BJ (cell line): ENCODE data around the gene LDB2. TPM values are rescaled to one million over a fixed set of nuclear protein-coding genes. Genes with fewer than 3 reads are reported as not detected.
A peak's percentile ranks its signal among the peaks of the same experiment; 100 is the strongest.

ENCODE experiments used
- CTCF ChIA-PET: fragments of 350-600 bp; formaldehyde crosslinking; extraction: SDS; loops from one replicate; lab custom pipeline; 2021; ENCODE audit warnings: antibody characterized with exemption, inconsistent platforms; lab: Yijun Ruan, JAX
- POLR2A ChIA-PET: fragments of 300-600 bp; sonication (Branson Sonifier 250); formaldehyde crosslinking; extraction: SDS; loops from one replicate; lab custom pipeline; 2021; ENCODE audit warnings: antibody characterized with exemption; lab: Charles Lee
- DNase-seq: peaks from one replicate; pipeline ENCODE4 v3.0.0-alpha.2; 2011; ENCODE audit warnings: low read depth
- H3K27me3 ChIP-seq: 2 replicates; pipeline ENCODE4 v1.6.0; 2011; ENCODE audit warnings: low read length; ENCODE audit not compliant: control insufficient read depth, insufficient read depth
- H3K36me3 ChIP-seq: 2 replicates; pipeline ENCODE4 v1.5.1; 2011; ENCODE audit warnings: low read length; ENCODE audit not compliant: control insufficient read depth, insufficient read depth
- H3K4me3 ChIP-seq: 2 replicates; pipeline ENCODE4 v1.5.1; 2011; ENCODE audit warnings: low read depth, mild to moderate bottlenecking, control low read depth, low read length
- polyA plus RNA-seq: library from polyadenylated mRNA; depleted of rRNA; stranded (reverse); fragments of >200 nt; gene quantifications from 2 replicates; pipeline ENCODE4 v1.2.3, GENCODE V29; 2011
- TF ChIP-seq, protein P1 (sequence below): IDR thresholded peaks from 2 replicates; pipeline ENCODE4 v1.5.1; 2011; ENCODE audit warnings: low read depth, mild to moderate bottlenecking, control low read depth, inconsistent platforms, low read length, moderate library complexity; ENCODE audit not compliant: insufficient read depth

LDB2 gene
- polyA plus RNA-seq, 1 experiment: 79.7 TPM

DNA sequence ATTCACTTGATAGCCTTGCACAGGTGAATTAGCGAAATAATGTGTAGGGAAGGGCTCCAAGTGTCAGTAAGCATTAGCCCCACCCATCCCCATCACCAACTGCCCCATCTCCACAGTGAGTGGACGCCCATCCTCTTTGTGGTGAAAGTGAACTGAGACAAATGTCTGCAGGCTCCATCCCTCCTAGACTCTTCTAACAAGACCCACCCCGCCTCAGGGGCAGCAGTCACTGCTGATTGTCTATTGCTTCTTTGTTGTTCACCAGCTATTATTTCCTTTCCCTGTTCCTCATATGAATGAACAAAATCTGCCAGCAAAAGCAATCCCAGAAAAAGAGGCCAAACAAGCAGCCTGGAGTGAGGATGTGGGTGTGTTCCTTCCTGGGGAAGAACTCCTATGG lies 96.4 kb downstream of the LDB2 start:
- no peak for DNase-seq
- peaks cover 1% of the 10 kb centered on the region for H3K36me3 ChIP-seq
- ChIA-PET POLR2A (interaction anchor here (0.6 kb wide), 1 partner anchor 593 kb away, joined by 17 read pairs; no protein-coding TSS in a partner anchor), CTCF (no interaction called here)
- TF ChIP-seq, protein P1, sequence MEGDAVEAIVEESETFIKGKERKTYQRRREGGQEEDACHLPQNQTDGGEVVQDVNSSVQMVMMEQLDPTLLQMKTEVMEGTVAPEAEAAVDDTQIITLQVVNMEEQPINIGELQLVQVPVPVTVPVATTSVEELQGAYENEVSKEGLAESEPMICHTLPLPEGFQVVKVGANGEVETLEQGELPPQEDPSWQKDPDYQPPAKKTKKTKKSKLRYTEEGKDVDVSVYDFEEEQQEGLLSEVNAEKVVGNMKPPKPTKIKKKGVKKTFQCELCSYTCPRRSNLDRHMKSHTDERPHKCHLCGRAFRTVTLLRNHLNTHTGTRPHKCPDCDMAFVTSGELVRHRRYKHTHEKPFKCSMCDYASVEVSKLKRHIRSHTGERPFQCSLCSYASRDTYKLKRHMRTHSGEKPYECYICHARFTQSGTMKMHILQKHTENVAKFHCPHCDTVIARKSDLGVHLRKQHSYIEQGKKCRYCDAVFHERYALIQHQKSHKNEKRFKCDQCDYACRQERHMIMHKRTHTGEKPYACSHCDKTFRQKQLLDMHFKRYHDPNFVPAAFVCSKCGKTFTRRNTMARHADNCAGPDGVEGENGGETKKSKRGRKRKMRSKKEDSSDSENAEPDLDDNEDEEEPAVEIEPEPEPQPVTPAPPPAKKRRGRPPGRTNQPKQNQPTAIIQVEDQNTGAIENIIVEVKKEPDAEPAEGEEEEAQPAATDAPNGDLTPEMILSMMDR: no peak
- H3K4me3 ChIP-seq: no peak overlapping the region
- H3K27me3 ChIP-seq: no peaks in the 10 kb centered on the region

DNA sequence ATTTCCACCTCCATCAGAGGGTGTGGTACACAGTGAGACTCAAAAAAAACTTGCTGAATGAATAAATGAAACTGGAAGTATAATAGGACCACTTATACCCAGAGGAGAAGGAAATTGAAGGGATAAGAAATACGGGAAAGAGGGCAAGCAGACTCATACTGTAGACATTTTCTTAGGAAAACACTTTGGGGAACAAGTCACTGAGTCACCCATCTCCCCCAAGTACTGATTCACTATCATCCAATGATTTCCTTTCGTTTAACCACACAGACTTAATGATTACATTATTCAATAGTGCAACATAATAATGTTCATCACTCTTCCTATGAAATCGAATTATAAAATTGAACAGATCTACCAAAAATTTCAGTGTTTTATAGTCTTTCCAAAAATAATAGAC lies 97.1 kb downstream of the LDB2 start:
- TF ChIP-seq, protein P1: no peak
- Histone ChIP-seq H3K4me3 (no peak overlapping the region), H3K27me3 (no peaks in the 10 kb centered on the region), H3K36me3 (peaks cover 1% of the 10 kb centered on the region)
- no peak for DNase-seq
- ChIA-PET POLR2A (no interaction called here), CTCF (no interaction called here)

DNA sequence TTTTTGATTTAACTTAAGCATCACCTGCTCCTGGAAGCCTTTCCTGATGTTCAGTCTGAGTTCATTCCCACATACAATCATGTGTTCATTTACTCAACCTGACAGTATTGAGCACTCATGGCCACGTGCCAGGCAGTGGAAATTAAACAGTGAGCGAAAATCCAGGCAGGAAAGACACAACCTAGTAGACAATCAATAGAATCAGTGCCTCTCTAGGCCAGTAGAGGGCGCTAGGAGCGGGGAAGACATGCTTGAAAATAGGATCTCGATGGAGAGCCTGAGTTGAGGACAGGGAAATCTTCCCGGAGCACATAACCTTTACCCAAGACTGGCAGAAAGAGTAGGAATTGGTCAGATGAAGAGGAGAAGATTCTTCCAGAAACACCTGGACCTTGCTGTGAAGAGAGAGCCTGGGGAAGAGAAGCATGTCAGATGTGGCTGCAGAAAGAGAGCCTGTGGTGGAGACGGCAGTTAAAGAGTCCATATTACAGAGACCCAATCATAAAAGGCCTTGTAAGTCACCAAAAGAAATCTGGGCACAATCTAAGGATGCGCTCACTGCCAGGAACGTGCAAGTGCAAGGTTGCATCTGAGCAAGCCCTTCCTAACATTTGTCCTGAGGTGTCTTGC lies 103.5 kb downstream of the LDB2 start:
- Histone ChIP-seq H3K27me3 (no peaks in the 10 kb centered on the region), H3K36me3 (no peaks in the 10 kb centered on the region; the same call in 1 of the 2 replicates), H3K4me3 (no peak overlapping the region)
- ChIA-PET POLR2A (no interaction called here), CTCF (interaction anchor here (0.6 to 3.2 kb wide), 25 partner anchors 8 to 679 kb away, joined by 3 to 20 read pairs (median 4); no protein-coding TSS in a partner anchor)
- TF ChIP-seq, protein P1: peak; percentile 87
- DNase-seq: no peak

DNA sequence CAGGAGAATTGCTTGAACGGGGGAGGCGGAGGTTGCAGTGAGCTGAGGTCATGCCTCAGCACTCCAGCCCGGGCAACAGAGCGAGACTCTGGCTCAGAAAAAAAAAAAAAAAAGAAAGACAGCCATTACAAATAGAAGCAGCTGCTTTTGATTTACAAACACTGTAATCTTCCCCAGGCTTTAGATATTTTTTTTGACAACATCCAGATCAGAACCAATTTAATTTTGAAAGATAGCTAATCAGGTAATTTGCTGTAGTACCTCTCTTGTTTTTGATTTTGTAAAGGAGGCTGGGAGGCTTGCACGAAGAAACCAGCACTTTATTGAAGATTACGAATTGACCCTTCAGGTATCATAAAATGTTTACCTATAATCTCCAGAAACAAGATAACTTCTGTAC lies 107.0 kb downstream of the LDB2 start:
- ChIA-PET POLR2A (no interaction called here), CTCF (interaction anchor here (0.8 to 2.1 kb wide), 6 partner anchors 8 to 656 kb away, joined by 3 to 8 read pairs (median 3); no protein-coding TSS in a partner anchor)
- no peak overlapping the region for H3K4me3 ChIP-seq
- no peaks in the 10 kb centered on the region for H3K27me3 ChIP-seq
- TF ChIP-seq, protein P1: no peak
- no peak for DNase-seq
- H3K36me3 ChIP-seq: no peaks in the 10 kb centered on the region; the same call in 1 of the 2 replicates

DNA sequence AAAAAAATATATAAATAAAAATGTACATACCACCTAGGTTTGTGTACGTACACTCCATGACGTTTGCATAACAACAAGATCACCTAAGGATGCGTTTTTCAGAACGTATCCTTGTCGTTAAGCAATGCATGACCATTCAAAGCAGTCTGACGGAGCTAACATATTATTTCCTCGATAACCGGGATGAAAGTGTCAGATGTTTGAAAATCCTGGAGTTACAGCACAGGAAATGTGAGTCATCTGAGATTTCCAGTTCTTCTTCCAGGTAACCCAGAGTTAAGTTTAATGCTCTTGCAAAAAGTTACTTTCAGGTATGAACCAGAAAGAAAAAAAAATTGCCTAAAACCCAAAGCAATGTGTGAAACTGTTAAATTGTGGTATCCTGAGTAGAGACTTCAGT lies 107.9 kb downstream of the LDB2 start:
- POLR2A ChIA-PET: interaction anchor here (0.5 kb wide), 1 partner anchor 30 kb away, joined by 5 read pairs; no protein-coding TSS in a partner anchor

More for the DNA sequence above, 107.9 kb downstream of the LDB2 start:
- Histone ChIP-seq H3K27me3 (no peaks in the 10 kb centered on the region), H3K36me3 (no peaks in the 10 kb centered on the region), H3K4me3 (no peak overlapping the region)
- DNase-seq: no peak
- CTCF ChIA-PET: interaction anchor here (1.1 to 1.3 kb wide), 3 partner anchors 9 to 20 kb away, joined by 3 read pairs; no protein-coding TSS in a partner anchor
- TF ChIP-seq, protein P1: no peak
